HL-60/S4 treated with phorbol 12-myristate 13-acetate at 8.2 ng/mL for 4 days and 3 days (cell line): ENCODE results near the gene SLC25A22.

ENCODE experiments used
- in situ Hi-C: fragments of 300-500 bp; cut with MboI; formaldehyde crosslinking; loops from 2 replicates; pipeline ENCODE4 v1.15.0; 2022; ENCODE audit warnings: low sequenced_read_pairs

SLC25A22 gene

DNA sequence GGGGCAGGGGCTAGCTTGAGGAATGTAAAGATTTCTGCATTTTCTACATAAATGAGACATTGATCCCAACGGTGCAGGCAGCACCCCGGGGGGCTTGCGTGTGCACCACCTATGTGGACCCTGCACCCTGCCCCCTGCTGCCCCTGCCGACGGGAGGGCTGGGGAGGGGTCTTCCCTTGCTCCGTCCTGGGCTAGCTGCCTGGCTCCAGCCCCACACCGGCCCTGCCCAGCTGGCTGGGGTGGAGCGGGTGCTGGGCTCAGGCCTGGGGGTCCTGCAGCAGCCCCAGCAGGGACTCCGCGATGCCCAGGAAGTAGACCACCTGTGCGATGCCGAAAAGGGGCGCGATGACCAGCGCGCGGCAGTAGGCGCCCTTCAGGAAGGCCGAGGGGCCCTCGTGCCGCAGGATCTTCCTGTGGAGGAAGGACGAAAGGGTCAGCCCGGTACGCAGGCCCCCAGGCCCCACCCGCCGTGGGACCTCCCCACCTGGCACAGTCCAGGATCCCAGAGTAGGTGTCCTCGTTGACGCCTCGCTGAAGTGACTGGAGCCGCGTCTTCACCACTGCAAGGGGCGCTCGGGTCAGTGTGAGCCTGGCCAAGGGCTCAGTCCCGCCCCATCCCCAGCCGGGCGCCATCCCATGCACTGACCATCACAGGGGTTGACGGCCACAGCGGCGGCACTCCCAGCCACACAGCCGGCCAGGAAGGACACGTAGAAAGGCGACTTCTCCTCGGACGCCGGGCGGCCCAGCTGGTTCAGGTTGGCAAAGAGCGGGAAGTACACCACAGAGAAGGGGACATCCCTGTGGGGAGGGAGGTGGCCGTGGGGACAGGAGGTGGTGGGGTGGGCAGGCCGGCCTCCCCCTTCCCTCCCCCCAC lies 6.2 kb downstream of the SLC25A22 start:
- in situ Hi-C loops = no loop called here

DNA sequence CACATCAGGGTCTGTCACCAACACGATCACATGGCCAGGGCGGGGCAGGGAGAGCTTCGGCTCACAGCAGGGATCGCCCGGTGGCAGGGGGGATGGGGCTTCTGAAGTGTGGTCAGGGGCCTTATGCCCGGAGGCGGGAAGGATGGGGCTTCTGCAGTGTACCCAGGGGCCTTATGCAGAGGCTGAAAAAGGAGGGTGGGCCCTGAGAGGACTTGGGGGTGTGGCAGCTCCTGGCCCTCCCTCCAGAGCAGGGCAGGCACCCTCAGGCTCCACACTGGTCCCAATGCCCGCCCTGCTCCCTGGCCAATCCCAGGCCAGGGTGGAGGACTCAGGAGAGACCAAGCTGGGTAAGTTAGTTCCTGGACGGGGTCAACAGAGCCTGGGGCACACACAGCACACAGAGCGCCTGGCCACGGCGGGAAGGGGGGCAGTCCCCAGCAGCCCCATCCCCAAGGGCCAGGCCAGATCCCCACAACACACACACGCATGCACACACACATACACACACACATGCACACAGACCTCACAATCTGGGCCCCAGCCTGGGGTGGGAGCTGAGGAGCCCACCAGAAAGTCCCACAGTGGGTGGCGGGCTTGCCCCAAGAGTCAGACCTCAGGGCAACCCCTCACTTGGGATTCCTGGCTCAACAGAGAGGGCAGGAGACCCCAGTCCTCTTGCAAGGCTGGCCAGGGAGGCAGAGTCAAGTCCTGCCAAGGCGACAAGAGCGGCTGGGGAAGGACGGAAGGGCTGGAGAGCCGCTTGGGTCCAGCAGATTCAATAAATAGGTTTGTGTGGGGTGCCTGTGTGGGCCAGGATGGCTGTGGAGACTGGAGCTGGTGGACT lies 7.1 kb downstream of the SLC25A22 start:
- in situ Hi-C loops = no loop called here

DNA sequence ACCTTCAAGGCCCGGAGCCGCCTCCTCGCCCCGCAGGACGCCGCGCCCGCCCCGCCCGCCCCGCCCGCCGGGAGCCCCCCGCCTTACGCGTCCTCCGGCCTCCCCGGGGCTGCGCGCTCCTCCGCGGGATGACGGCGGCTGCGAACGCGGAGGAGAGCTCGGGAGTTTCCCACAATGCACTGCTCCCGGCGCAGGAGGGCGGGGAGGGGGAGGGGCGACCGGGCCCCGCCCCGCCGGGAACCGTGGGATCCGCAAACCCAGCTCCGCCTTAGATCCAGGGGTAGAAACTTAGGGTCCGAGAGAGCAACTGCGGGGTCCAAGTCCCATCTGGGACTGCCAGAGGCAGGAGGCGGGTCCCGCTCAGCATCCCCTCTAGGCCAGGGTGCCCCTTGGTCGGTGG lies 8.1 kb downstream of the SLC25A22 start, which contains the start of gene CEND1:
Gene CEND1 (minus strand): TSS at position 148 of the 400 bp plus-strand sequence. CDS start 1,514 bp downstream, outside the sequence.
- in situ Hi-C loops = no loop called here

DNA sequence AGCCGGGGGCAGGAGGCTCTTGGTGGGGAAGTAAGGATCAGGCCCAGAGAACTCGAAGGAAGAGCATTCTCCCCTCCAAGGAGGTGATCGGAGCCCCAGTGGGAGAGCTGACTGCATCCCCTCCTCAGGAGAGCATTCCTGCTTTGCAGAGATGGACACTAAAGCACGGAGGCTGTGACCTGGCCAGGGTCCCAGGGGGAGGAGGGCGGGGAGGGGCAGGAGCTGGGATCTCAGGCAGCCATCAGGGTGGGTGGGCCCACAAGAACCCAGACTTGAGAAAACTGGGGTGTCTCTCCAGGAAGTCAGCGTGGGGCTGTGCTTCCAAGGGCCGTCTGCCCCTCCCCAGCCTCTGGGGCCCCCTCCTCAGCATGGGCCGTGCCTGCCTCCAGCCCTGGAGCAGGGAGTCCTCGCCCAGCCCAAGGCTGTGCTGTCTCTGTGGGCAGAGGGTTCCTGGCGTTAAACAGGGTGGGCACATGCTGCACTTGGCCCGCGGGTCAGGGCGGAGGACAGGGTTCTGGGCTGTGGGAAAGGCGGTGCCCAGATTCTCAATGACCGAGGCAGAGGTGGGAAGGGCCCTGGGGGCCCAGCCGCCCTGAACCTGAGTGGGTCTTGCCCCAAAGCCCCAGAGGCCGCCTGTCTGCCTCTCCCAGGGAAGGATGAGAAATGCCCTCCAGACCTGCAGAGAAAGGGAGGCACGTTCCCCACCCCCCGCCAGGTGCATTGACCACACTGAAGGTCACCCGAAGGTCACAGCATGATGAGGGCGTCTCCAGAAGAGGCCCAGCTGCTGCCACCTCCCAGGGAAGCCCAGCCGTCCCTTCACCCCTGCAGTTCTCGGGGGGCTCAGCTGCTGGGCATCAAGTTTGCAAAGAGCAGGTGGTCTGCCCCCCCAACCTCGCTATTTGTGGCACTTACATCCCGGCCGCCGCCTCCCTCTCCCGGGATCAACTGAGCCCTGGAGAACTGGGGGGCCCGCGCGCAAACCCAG lies 8.8 kb downstream of the SLC25A22 start:
- in situ Hi-C loops = no loop called here

DNA sequence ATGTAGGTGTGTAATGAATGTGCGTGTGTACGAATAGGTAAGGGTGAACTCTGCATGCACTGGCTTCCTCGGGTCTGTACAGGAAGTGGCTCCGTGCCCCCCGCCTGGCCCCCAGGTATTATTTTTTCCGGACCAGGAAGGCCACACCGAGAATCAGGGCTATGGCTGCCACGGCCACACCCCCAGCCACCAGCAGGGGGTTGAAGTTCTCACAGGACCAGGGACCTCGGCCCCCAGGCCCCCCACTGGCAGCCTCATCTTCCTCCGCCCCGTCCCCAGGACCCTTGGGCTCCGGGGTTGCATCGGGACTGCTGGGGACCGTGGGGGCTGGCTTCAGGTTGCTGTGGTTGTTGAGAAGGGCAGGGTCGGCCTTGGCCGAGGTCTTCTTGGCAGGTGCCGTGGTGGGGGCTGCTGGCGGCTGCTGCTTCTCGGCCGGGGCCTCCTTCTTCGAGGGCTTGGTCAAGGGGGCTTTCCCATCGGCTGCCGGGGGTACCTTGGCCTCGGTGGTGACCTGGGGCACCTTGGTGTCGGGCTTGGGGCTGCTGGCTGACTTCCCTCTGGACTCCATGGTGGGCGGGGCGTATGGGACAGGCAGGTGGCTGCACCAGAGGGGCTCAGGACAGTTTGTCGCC lies 10.0 kb downstream of the SLC25A22 start:
- in situ Hi-C loops = no loop called here

DNA sequence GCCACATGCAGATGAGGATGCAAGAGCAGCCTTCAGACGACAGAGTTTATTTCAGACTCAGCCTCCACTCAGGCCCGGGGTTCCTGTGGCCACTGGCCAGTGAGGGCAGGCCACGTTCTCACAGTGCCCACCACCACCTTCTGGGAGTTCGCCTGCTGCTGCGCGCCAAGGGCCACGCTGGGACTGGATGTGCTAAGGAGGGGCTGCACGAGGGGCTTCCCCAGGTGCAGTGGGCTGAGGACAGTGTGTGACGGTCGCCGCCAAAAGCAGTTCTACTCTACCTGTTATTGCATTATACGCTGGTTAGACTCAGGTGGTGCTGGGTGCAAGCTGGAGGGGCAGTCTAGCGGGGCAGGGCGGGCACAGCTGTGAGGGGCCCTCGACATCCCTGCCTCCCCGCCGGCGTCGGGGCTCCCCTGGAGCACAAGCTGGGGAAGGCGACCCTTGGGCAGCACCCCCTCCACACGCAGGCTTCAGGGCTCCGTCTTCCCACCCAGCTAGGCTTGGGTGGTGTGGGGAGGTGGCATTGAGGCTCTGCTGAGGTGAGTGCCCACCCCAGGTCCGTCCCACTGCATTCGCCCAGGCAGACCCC lies 10.9 kb downstream of the SLC25A22 start:
- in situ Hi-C loops = no loop called here

DNA sequence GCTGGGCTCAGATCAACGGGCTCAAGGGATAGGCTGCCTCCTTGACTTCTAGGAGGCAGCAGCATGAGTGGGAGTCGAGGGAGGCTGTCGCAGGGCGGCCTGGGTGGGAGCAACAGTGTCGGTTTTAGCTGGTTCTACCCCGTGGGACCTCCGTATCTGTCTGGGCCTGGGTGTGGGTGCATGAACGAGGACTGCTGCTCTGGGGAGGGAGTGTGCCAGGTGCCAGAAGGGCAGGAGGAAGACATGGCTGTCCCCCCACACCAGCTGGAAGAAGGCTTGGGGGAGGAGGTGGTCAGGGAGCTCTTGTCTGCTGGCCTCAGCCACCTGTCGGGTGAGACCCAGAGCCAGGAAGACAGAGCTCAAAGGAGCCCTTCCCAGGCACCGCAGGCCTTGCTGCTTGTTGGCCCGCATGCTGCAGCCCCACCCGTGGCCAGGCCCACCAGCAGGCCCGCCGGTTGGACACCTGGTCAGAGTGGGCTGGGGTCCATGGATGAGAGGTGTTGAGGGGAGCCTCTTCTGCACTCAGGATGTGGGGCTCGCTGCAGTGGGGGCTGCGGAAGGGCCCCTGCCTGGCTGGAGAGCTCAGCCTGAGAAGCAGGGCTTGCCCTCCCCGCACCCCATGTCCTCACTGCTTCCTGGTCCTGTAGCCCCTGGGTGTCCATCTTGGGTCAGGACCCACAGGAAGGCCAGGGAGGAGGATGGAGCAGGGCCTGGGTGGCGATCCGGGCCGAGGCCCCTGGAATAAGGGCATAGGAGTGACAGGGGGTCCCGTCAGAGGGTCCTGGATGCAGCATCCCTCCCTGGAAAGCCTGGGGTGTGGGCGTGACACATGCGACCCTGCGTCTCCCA lies 11.6 kb downstream of the SLC25A22 start:
- in situ Hi-C loops = no loop called here

DNA sequence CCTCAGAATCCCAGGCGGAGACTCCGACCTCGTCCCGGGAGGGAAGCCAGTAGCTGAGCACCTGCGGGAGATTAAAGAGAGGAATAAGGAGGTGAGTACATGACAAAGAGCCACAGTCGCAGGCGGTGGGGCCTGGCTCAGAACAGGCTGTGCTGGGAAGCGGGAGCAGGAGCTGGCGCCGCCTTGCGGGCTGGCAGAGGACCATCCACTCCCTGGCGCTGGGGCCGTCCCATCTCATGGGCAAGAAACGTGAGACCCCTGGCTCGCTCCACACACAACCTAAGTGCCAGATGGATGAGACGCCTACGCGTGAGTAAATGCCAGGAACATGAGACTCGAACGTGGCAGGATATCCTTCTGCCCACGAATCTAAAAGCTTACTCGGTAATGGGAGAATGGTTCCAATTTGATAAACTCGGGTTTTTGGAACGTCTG lies 14.5 kb downstream of the SLC25A22 start:
- in situ Hi-C loops = no loop called here

DNA sequence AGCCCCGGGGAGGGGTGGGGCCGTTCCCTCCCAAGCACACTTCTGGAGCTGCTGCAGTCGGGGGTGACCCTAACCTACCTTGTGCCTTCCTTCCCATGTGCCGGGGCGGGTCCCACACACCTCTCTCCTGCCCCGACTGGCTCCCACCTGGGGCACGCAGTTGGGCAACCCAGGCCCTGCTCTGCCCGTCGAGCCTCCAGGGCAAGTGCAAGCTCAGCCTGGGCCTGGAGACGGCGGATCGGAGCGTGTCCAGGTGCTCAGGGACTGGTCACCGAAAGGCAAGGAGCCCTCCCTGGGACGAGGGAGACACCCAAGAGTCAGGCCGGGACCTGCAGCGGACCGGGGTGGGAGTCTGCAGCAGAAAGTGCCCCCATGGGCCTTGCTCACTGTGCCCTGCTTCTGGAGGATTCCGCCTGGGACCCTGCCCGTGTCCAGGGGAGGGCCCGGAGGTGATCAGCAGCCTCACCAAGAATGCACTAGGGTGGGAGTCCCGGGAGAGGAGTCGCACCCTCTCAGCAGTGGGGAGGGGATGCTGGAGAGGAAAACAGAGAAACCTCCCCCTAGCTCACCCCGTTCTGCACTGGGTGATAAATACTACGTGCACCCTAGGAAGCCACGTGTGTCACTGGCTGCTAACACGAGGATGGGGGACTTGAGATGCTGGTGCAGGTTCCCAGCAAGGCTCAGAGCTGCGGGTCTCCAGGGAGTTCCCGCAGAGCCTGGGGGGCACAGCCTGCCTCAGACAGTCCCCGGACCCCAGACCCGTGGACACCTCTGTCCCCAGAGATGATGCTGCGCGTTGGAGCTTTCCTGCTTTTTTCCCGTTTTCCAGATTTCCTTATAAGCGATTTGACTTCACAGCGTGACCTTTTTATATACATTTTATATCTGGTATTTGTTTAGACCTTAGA lies 15.6 kb downstream of the SLC25A22 start:
- in situ Hi-C loops = no loop called here

DNA sequence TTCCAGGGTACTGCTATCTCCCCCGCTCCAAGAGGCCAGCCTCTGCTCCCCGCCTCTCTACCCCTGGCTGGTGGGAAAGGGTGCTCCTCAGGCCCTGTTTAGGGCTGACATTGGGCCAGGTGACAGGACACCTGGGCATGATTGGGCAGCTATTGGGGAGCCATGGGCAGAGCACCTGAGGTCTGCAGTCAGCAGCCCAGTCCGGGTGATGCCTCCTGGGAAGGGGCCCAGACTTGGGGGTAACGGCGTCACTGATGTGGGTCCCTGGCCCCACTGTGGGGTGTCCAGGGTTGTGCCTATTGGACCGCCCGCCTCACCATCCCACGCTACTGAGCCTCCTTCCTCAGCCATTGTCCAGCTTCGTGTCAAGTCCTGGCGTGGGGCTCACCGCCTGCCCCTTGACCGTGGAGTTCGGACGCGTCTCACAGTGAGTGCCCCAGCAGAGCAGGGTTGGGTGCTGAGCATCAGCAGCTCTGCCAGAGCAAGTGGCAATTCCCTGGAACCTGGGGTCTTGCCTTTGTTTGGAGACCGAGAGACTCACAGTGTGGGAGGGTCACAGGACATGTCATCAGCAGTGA lies 18.0 kb downstream of the SLC25A22 start:
- in situ Hi-C loops = no loop called here

DNA sequence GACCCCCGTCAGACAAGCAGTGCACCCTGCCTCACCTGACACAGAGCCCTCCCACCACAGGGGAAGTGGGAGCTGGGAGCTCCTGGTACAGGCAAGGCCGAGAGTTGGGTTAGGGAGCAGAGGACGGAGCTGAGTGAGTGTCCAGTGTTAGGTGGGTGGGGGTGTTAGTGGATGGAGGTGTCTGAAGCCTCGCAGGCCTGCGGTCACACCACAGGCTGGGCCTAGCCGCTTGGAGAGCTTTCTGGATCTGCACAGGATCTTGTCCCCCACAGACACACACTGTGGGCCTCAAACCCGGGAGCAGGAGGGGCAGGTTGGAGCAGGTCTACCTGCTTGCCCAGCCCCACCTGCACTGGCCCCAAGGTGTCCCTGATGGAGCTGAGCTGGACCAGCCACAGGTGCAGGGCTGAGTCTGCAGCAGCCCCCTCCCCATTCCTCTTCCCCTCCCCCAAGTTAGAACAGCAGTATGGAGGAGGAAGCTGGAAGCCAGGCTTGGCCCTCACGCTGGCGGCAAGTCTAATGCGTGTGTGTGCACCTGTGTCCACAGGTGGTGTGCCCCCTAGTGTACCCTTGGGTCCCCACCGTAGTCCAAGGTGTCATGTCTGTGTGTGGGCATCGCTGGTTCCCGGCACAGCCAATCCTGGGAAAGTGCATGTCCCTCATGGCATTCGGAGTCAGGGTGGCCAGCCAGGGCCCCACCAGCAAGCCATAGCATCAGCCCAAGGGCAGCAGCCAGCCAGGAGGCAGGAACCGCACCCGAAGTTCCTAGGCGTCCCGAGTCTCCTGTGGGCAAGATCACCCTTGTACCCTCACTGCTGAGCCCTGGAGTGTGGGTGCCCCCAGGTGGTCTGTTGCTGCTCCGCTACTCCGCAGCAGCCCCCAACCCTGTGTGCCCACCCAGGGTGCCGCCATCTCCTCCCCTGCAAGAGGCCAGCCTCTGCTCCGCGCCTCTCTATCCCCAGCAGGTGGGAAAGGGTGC lies 18.8 kb downstream of the SLC25A22 start:
- in situ Hi-C loops = no loop called here

DNA sequence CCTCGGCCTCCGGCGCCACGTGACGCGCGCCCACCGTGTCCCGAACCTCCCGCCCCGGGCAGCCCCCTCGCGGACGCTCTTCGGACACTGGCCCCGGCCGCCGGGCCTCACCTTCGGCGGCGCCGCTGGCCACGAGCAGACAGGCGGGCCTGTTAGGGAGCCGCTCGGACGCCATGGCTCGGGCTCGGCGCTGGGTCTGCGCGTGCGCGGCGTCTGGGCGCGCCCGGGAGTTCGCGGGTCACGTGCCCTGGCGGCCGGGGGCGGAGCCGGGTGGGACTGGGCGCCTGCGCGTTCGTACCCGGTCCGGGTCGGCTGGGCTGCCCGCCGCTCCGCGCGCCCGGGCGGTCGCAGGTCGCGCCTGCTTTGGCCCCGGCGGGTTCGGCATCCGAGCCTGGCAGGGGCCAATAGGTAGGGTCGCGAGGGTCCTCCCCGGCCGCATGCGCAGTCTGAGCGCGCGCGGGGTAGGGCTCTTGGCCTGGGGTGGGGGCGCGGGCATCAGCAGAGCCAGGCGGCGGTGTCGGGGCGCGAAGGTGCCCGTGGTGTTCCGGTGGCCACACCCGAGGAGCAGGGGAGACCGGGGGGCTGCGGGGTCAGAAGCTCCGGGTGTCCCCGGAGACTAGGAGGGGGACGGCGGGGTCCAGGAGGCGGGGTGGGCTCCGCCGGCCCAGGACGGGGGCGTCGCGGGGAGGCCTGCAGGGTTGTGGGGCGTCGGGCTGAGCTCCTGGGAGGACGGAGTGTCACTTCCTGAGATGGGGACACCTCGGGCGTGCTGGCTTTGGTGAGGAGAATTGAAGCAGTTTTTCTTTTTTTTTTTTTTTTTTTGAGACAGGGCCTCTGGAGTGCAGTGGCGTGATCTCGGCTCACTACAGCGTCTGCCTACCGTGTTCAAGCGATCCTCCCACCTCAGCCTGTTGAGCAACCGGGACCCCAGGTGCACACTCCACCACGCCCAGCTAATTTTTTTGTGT lies 20.5 kb downstream of the SLC25A22 start, which contains the start of gene GATD1:
Gene GATD1 (minus strand): TSS at position 200 of the 968 bp plus-strand sequence. CDS start 25 bp downstream, at position 175.
- in situ Hi-C loops = no loop called here

DNA sequence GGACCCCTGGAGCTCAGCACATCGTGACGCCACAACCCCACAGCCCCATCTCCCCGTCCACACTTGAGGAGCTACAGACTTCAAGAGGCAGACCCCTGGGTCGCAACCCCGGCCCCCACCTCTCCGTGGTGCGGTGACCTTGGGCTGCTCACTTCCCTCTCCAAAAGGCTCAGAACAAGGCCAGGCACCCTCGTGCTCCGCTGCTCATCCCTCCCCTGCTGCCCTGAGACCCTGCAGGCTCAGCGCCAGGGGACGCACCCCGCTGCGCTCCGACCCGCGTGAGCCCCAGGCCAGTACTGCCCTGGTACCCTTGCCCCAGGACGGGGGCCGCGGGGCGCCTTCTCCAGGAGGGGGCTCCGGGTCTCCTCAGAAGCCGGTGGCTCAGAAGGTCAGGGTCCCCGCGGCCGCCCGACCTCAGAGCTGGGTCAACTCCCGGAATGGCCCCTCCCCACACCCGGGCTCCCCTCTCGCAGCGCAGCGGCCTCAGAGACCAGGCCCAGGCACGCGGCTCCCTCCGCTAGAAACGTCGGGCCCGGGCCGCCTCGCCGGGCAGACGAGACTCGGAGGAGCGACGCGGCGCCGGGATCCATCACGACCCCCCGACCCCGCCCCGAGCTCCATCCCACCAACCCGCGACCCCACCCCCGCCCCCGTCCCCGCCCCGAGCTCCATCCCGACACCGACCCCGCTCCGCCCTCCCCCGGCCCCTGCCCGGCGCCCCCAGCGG lies 21.4 kb downstream of the SLC25A22 start:
- in situ Hi-C loops = no loop called here

DNA sequence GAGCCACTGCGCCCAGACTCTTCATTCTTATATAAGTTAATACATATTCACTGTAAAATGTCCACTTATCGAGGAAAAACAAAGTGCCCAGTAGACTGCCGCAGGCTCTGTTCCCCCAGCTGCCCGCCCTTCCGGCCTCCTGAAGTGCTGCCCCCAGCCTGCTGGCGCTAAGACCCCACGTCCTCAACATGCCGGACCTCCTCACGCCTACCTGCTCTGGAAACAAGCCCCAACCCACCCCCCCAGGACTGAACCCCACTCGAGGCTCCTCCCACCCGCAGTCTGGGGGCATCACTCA lies 21.9 kb downstream of the SLC25A22 start:
- in situ Hi-C loops = no loop called here
